ENCODE measurements around the gene C20orf144.

The C20orf144 gene

DNA sequence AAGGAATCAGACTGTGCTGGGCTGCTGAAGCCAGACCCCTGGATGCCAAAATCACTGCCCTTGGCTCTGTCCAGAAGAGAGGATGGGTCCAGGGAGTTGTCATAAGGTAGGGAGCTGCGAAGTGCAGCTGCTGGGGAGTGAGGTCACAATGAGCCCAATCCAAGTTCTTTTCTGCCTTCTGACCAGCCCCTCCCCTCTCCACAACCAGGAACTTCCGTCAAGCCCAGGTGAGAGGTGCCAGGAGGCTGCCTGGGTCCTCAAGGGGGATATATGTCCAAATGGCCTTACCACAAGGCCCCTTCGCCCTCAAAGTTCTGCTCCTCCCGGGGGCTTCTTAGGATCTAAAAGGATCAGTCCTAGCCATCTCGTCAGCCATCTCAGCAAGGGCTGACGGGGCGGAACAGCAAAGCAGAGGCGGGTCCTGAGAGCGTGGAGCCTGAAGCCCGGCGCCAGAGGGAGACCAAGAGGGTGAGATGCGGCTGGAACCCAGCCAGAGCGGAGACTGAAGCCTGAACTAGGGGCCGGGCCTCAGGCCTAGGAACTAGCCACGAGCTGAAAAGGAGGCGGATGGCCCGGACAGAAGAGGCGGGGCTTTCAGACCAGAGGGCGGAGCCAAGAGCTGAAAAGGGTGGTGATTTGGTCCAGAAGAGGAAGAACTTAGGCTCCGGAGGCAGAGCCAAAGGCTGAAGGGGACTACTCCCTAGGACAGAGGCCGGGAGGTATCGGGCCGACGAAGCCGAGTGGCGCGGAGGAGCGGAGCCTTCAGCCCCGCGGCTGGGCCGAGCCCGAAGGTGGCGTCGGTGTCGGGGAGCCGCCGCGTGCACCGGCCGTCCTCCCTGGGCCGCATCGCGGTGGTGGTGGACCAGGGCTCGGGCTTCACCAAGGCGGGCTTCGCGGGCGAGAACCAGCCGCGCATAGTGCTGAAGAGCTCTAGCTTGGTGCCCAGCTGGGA is 4.4 kb downstream of the C20orf144 start, which contains the start of gene ACTL10:
TSS of gene ACTL10 (plus strand) at position 651 of the 952 bp plus-strand sequence. CDS start 555 bp downstream, outside the sequence.
- peak; percentile 96 for DNase-seq (ENCODE audit: low spot score)

DNA sequence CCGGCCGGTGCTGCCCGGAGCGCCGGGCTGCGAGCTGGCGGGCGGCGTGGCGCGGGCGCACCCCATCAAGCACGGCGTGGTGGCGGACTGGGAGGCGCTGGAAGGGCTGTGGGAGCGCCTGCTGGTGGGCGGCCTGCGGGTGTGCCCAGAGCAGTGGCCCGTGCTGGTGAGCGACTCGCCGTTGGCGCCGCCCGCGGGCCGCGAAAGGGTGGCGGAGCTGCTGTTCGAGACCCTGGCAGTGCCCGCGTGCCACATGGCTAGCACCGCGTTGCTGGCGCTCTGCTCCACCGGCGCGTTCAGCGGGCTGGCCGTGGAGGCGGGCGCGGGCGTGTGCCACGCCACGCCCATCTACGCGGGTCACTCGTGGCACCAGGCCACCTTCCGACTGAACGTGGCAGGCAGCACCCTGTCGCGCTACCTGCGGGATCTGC is 5.1 kb downstream of the C20orf144 start:
- DNase-seq (ENCODE audit: low spot score) = no peak

DNA sequence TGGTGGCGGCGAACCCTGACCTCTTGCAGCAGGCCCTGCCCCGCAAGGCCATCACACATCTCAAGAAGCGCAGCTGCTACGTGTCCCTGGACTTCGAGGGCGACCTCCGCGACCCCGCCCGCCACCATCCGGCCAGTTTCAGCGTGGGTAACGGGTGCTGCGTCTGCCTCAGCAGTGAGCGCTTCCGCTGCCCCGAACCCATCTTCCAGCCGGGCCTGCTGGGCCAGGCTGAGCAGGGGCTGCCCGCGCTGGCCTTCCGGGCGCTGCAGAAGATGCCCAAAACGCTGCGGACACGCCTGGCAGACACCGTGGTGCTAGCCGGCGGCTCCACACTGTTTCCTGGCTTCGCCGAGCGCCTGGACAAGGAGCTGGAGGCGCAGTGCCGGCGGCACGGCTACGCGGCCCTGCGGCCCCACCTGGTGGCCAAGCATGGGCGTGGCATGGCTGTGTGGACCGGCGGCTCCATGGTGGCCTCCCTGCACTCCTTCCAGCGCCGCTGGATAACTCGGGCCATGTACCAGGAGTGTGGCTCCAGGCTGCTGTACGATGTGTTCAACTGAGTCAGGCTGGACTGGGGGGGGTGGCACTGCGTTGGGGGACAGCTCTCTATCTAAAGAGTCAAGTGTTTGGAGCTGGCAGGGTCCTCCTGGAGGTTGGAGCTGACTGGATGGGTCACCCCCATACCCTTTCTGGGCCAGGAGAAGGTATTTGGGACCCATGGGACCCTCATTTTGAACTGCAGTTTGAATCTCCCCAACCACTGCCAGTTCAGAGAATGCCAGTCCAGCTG is 5.7 kb downstream of the C20orf144 start:
- peak; percentile 54 for DNase-seq (ENCODE audit: low spot score)

DNA sequence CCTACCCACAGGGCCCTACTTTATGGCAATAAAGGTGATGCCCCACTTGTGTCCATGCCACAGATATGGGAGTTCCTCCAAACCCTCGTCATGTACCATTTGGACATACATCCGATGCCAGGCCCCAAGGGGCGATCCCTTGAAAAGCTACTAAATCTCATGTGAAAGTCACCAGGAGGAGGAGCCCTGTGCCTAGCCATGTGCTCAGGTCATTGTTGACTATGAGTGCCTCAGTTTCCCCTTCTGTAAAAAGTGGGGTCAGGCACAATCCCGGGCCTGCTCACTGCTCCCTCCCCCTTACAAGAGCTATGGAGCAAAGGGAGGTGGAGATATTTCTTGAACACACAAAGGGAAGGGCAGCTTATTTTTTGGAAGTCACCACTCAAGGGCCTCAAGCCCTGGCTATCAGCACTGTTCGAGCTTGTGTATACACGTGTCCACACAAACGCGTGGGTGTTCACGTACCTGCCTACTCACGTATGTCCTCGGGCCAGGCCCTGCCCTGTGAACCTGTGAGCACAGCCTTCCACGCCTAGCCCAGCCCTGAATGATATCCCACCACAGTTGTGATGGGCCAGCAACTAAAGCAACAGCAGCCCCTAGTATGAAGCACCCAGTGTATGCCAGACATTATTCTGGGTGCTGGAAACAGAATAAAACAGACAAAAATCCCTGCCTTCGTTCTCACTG is 6.5 kb downstream of the C20orf144 start:
- DNase-seq (ENCODE audit: low spot score) = no peak

DNA sequence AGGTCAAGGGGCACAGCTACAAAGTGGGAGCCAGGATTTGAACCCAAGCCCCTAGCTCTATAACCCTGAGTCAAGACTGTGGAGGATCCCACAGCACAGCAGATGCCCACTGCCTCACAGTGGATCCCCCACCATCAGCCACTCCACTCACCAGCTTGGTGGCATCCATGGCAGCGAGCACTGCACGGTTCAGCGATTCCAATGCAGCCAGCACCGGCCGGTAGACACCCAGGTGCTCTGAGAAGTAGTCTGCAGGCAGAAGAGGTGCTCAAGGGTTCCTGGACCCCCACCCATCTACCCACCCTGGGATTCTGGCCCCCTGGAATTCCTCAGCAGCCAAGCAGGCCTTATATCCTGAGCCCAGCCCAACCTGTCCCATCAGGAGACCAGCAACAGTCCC is 7.1 kb downstream of the C20orf144 start:
- DNase-seq (ENCODE audit: low spot score) = no peak

DNA sequence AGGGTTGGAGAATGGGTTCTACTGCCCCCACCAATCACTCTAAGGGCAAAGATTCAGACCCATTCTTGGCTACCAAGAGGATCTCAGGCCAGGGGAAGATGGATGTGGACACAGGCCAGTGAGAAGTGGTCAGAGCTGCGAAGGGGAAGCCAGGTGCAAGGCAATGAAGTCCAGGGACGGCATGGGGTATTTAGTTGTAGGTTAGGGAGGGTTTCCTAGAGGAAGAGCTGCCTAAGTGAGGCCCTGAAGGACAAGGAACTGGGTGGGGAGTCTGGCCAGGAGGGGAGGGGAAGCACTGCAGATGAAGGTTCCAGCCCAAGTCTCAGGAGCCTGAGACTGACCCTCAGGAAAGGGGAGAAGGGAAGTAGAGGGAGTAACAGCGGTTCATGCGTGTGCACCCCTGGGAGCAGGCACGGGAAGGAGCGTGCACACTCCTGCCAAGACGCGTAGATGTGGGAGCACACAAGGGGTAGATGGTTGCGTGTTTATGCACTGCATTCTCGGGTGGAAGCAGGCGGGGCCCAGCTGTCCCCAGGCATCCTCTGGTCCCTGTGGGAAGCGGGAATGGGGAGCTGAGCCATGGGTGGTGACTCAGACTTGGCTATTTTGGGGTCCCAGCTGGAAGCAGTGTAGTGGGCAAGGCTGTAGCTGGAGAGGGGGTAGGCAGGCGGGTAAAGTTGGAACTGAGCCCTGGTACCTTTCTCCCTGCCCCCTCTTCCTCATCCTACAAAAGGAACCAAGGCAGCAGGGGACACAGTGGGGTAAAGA is 7.9 kb downstream of the C20orf144 start:
- no peak for DNase-seq (ENCODE audit: low spot score)

DNA sequence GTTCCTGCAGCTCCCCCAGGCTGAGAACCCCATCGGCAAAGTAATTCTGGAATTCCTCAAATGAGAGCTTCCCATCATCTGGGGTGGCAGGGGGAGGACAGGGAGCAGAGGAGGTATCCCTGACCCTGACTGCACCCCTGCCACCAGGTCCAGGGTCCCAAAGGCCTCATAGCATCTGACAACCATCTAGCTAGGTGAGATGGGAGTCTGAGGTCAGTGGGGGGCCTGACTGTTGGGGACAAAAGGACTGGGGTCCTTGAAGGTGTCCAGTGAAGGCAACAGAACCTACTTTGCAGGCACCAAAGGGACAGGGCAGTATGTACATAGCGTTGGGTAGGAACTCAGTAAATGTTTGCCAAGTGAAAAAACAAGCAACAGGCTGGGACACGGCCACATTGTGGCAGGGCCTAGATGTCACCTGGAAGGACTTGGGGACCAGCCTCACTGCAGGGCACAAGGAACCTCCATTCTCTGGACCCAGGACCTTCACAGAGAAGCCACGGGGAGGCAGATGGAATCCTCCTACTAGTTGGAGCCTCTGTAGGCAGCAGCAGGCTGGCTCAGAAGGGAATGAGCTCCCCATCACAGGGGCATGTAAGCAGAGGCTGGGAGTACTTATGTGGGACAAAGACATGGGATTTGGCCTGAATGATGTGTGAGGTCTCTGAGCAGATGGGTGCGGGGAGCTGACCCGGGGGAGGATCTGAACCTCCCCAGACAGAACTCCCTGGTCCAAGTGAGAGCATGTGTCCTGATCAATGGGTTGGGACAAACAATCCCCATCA is 8.8 kb downstream of the C20orf144 start:
- DNase-seq (ENCODE audit: low spot score) = no peak

DNA sequence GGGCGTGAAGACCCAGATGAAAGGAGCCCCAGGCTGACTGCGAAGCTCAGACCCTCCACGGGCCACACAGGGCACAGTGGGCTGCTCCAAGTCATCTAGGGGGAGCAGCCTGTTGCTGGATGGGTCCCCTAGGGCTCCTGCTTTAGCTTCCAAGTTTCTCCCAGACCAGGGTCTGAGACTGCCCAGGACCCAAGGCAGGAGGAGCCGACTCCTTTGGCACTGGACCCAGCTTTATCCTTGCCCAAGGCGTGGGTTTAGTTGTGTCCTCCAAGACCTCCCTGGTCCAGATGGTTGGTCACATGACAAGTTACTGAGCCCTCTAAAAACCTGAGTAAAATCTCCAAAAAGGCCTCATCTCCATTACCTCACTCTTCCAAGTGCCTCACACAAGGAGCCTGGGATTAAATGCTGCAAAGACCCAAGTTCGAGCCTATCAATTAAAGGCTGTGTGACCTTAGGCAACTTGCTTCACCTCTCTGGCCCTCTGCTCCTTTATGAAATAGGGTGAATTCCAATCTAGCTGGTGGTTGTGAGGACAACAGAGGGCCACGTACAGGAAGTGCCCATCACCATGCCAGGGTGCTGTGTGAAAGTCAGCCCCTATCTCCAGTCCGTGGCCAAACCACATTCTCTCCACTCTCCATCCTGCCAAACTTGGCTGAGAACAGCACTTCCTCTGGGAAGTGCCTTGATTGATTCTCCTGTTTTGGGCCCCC is 9.6 kb downstream of the C20orf144 start:
- no peak for DNase-seq (ENCODE audit: low spot score)

DNA sequence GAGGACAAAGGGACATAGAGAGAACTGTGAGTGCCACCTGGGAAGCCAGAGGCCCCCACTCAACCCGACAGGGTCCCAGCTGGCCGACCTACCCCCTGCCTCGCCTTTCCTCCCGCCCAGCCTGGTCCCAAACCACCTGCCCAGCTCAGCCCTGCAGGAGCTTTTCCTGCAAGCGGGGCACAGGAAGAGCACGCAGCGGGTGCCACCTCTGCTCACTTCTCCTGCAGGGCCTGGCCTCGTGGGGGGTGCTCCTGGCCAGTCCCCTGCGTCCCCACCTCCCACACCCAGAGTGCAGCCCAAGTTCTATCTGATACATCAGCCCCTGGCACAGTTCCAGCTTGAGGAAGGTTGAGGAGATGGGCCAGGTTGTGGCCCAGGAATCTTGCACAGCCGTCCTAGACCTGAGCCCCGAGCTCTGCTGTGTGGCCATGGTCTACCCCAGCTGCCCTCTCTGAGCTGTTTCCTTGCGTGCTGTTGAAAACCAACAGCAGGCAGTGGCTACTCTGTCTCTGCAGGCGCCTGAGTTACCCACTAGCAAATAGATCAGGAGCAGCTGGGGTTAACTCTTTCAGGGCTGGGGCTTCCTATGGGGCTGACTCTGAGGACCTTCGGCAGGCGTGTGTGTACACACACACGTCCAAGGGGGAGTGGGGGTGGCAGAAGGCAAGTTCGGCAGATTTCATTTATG is 10.4 kb downstream of the C20orf144 start:
- no peak for DNase-seq (ENCODE audit: low spot score)

DNA sequence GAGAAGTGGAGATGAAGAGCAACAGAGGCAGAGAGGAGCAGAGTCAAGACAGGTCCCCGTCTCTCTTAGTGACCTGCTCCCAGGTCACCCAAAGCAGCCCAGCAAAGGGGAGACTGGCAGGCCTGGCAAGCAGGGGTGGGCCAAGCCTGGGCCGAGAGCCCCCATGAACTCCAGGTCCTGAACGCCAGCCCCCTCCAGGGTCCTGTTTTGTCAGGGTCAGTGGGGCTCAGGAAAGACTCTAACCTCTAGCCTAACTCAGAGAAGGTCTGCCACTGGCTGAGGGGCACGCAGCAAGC is 10.9 kb downstream of the C20orf144 start:
- DNase-seq (ENCODE audit: low spot score) = no peak

DNA sequence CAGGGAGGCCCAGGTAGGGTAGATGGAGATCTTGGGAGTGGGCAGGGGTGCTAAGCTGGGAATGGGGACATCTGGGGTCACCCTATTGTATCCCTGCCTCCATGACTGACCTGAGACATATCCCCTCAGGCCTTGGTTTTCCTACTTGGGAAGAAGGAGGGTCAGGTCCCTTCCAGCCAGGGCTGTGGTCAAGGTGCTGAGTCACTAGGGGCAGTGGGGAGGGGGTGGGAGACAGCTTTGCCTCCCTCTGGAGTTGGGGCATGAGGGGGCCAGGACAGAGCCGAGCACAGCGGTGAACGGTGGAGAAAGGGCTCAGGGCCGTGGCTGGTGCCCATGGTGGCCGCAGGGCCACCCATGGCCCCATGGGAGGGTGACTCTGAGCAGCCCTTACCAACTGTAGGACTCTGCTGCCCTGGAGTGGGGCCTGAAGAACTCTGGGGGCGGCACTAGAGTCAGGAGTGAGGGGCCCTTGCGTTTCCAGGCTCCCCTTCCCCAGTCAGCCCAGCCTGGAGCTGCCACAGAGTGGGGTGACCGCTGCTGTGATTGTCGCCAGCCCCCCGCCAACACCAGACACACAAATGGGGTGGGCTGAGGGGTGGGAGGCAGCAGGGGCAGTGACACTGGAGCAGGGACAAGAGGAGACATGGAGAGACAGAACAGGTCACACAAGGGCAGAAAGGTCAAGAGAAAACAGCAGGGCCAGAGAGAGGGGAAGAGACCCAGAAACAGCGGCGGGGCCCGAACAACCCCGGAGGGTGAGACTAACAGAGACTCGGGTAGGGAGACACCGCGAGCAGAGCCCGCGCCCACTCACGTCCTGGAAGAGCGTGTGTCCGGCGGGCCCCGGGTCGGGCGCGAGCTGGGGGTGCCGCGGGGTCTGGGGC is 11.5 kb downstream of the C20orf144 start:
- no peak for DNase-seq (ENCODE audit: low spot score)

DNA sequence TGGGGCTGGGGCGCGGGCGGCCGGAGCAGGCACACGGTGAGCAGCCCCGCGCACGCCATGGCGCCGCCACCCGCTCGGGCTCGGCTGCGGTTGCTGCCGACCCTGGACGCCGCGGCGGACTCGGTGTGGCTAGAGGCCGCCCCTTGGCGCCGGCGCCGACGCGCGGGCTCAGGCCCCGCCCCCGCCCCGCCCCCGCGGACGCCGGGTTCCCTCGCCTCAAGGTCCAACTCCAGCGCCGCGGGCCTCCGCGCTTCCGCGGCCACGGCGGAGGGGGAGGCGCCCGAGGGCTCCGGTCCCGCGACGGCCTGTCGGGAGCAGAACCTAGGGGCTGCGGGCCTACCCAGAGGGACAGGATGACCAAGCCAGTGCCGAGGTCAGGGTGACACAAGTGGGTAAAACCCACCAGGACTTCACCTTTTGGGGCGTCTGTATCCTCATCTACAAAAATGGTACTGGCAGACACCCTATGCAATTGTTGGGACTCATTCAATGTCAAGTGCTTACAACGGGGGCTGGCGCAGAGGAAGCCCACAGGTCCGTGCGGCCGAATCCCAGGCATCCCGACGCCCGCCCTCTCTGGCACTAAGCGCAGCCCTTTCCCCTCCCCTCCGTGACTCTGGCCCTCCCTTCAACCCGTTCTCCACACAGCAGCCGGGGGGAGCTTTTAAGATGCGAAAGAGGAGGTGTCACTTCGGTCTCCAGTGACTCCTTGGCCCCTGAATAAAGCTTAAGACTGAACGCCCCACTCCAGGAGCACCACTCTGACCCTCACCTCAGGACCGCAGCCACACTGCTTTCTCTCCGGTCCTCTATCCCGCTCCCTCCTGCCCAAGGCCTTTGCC is 12.4 kb downstream of the C20orf144 start, which contains the start of gene NECAB3:
TSS of gene NECAB3 (minus strand) at position 135 of the 842 bp plus-strand sequence. CDS start at position 59, 76 bp downstream.
- DNase-seq (ENCODE audit: low spot score) = peak; percentile 67

DNA sequence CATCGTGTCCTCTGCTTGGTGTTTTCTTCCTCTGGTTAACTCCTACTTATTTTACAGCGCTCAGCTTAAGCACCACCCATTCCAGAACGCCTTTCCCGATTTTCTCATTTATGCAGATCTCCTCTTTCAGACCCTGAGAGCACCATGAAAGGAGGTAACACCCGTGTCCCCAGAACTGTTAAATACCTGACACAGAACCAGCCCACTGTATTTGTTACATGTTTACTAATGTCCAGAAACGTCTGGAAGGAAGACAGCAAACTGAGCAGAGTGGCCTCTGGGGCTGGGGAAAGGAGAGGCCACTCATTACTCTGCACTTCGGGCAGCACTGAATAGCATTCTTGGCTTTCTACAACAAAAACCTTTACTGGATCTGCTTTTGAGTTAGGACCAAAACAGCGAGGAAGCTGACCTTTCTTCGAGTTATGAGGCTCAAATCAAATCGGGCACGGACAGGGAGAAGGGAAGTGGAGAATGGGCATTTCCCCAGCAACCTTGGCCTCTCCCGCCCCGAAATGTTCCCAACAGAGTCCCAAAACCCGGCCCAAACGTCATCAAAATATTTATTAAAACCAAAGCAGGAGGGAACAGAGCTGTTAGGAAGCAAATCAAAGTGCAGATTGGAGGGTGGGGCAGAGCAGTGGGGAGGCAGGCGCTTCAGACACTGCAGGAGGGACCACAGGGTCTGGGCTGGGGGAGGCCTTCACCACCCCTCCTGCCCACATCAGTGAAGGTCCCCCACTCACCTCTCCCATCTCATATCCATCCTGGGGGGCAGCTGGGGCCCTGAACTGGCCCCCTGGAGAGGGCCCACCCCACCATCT is 13.2 kb downstream of the C20orf144 start:
- no peak for DNase-seq (ENCODE audit: low spot score)

DNA sequence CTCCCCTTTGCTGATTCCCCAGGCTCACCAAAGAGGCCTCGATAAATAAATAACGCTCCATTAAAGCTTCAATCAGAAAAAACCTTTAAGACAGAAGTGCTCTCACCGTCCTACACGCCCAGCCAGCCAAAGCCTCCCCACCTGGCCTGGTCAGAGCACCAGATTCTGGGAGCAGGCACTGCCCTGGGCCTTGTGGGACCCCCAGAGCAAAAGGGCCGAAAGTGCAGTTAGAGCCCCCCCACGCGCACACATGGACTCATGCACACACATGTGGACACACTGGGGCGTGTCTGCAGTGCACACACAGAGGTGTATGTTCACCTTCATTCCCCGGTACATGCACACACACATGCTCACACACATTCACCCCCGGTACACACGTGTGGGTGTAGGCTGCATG is 14.0 kb downstream of the C20orf144 start:
- DNase-seq (ENCODE audit: low spot score) = no peak

DNA sequence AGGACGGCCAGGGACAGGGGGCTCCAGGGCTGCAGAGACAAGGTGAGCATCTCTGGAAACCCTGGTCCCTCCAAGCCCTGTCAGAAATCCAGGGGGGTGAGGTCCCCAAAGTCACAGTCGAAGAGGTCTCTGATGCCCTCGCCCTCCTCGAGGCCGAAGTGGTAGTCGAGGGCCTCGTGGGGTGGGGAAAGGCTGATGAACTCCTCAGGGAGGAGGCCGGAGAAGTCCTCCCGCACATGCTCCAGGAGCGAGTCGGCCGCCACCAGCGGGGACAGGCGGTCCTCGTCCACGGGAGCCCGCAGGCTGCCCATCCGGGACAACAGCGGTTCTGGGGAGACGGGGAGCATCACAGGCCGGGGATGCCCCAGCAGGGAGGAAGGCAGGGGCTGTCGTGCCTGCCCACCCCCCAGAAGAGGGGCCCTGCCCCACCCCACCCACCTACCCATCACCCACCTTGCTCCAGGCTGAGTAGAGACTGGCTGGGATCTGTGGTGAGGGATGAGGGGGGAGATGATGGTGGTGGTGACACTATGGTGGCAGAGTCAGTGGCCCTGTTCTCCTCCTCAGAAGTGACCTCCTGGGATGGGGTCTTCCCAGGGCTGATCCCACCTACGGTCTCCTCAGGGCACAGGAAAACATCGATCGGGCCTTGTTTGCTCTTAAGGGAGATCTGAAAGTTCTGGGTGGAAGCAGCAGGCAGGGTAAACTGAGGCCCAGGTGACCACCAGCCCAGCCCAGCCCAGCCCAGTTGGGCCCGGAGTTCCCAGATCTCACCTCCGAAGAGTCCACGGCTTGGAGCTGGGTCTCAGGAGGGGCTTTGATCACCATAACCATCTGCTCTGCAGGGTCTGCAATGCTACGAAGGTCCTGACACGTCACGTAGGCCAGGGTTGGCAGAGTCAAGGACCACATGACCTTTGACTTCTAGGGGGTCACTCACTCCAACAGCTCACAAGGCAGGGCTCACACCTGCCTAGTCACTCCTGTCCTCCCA is 14.8 kb downstream of the C20orf144 start:
- DNase-seq (ENCODE audit: low spot score) = no peak

Measured in COLO829 (cell line).